ENCODE data around the gene ROBO2.

The ROBO2 gene

GRCh38 chr3:77668376-77668775 lies 628.5 kb downstream of the ROBO2 start:
- DNase-seq (ENCODE audit: low read depth, low spot score) = no peak

GRCh38 chr3:77672016-77672415 lies 632.1 kb downstream of the ROBO2 start:
- no peak for DNase-seq (ENCODE audit: low read depth, low spot score)

DNA sequence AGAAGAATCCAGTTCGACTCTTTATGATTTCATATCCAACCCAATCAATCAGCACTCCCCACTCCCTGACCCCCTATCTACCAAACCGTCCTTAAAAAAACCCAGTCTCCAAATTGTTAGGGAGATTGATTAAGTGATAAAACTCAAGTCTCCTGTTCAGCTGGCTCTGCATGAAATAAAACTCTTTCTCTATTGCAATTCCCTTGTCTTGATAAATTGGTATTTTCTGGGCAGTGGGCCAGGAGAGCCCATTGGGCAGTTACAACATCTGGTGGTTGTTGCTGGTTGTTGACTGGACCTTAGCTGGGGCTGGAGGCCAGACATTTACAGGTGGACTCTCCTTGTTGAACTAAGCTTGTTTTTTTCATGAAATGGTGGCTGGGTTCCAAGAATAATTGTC lies 642.3 kb downstream of the ROBO2 start:
- no peak for DNase-seq (ENCODE audit: low read depth, low spot score)

- no peak for DNase-seq (ENCODE audit: low read depth, low spot score)
Measured at GRCh38 chr3:77684115-77684514, 644.2 kb downstream of the ROBO2 start.

DNA sequence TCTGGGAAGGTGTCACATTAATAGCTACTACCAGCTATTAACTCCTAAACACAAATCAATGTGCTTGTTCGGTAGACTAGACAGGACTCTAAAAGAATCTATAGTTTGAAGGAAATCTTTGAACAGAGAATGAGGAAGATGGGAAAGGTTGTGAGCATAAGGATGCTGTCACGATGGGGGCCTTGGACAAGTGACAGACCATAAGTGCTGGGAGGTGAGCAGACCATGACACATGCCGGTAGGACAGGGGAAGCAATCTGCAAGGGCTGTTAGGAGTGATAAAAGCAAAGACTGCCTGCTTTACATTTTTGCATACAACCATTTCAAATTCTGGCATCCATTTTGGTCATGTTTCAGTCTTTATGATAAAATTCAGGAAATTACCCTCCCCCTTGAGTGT lies 645.8 kb downstream of the ROBO2 start:
- no peak for DNase-seq (ENCODE audit: low read depth, low spot score)

DNA sequence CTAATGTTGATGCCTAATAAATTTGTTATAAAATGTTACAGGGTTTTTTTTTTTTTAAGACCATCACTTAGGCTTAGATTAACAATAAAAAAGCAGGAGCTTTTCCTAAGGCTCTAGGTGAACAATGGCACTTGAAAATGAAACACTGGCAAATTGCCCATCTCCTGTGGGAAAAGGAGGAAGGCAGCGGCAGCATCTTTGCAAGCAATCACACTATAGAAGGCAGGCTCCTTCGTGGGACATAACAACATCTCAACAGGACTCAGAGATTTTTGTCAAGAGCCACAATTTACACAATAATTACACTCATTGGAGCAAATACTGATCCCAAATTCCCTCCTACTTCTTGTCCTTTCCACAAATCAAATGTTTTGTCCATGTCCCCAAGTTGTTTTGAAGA lies 646.7 kb downstream of the ROBO2 start:
- DNase-seq (ENCODE audit: low read depth, low spot score) = no peak

DNA sequence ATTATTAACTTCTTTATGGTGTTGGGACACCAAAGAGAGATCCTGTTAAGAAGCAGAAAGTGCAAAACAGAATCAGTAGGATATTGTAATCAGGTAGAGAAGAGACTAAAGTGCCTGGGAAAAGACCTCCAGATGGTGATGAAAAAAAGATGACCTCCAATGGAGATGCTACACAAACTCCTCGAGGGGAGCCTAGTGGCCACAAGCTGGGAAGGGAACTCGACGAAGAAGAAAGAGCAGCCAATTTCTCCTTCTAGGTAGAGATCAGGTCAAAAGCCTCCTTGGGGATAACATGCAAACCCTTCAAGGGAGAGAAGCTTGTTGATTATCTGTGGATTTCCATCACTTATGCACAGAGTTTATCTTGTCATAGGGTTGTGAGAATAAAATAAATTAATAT lies 647.6 kb downstream of the ROBO2 start:
- no peak for DNase-seq (ENCODE audit: low read depth, low spot score)

DNA sequence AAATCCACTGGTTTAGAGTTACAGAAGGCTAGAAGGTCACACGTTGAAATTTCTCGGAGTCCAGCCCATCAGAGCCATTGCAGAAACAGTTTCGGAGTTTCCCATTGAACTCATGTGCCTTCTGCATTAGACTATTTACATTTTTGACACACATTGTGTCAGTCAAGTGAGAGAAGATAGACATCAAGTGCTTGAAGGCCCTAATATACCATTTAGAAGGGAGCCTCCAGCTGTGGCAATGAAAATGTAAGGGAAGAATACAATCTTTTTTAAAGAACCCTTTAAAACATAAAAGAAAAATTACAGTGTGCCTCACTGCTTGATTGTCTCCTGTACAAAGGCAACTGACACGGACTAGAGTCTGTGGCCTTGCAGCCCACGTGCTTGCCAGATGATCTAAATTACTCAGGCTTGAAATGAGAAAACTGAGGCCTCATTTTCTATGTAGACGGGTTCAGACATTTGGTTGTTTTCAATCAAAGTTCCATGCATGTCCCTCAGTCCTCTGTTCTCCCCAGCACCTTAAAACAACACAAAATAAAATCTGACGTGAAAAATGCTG lies 650.5 kb downstream of the ROBO2 start:
- no peak for DNase-seq (ENCODE audit: low read depth, low spot score)

DNA sequence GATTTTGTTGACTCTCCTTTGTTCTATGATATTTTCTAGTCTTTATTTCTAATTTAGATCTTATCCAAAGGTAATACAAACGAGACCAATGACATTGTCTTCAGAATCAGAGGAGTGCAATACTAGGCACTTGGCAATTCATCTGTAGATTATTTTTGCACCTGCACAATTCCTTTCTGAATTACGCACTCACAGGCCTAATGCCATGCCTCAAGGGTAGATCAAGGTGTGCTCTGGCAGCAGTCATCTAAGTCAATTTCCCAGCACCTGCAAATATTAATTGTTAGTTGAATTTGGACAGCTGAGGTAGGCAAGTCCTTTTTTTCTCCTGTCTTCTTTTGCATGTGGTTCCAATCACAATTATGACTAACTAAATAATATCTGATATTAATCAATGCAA lies 653.2 kb downstream of the ROBO2 start:
- DNase-seq (ENCODE audit: low read depth, low spot score) = no peak

DNA sequence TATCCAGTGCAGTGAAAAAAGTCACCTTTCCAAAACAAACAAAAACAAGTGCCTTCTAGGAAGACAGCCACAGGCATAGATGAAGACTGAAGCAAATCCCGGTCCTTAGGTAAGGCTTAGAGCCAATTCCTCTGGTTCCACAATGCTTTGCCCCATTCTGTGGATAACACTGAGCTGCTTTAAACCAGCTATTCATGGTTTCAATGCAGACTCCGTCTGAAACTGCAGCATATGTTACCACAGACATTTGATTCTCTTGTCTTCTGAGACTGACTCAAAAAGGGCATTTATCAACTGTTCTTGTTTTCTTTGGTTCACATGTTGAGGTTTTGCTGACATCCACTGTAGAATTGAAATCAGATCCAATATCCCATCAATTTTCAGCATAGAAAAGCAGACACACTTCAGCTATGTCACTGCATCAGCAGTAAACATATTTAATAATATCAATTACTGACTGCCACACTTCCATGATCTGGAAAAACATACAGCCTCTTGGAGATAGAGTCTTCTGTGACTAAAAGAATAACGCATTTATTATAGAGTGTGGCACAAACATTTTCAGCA lies 659.3 kb downstream of the ROBO2 start:
- no peak for DNase-seq (ENCODE audit: low read depth, low spot score)

All from activated naive CD8-positive, alpha-beta T cell treated with anti-CD3 and anti-CD28 coated beads, Interleukin-2, amount 50 U/mL, for 16 hours (primary cell).